ENCODE data around the gene EPHA2.

Gene EPHA2

DNA sequence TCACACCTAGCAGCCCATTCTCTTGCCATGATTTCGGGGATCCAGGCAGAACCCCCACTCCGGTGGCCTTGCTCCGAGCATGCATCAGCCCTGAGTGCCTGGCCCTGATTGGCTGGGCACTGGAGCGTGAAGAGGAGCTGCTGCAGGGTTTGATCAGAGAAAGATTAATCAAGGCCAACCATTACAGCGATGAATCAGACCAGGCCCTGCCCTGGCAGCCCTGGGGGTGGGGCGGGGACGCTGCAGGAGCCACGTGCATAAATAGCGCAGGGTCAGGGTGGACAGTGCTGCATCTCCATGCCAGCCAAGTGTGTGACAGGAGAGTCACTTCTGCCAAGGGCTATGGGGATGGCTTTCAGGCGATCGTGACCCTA, 79.0 kb downstream of the EPHA2 start:
- H2BK120ac ChIP-seq (ENCODE audit: insufficient read depth, low read length, poor library complexity): no peak overlapping the region
- no peak overlapping the region for H3K27ac ChIP-seq (ENCODE audit: low read depth, low read length)
- no peak for DNase-seq
- H3K18ac ChIP-seq (ENCODE audit: low read length): no peak overlapping the region
- H3K9me3 ChIP-seq (ENCODE audit: insufficient read depth, low read depth, low read length): no peaks in the 10 kb centered on the region
- H3K79me1 ChIP-seq (ENCODE audit: low read length): peaks cover 1% of the 10 kb centered on the region
- H3K23ac ChIP-seq (ENCODE audit: low read length): no peak overlapping the region
- no peak overlapping the region for H2BK12ac ChIP-seq (ENCODE audit: low read length)
- H3K36me3 ChIP-seq (ENCODE audit: control insufficient read depth in 1 of 2, insufficient read depth in 2 of 2, low read length in 2 of 2): no peaks in the 10 kb centered on the region
- no peak overlapping the region for H3K4ac ChIP-seq (ENCODE audit: low read depth, low read length)
- no peak overlapping the region for H2AK5ac ChIP-seq (ENCODE audit: low read length)
- no peak overlapping the region for H3K9ac ChIP-seq (ENCODE audit: low read length)
- H4K12ac ChIP-seq (ENCODE audit: low read depth, low read length): no peak overlapping the region
- H3K27me3 ChIP-seq (ENCODE audit: insufficient read depth, low read length): peaks cover 14% of the 10 kb centered on the region
- H2BK5ac ChIP-seq (ENCODE audit: low read depth, low read length, poor library complexity): no peak overlapping the region
- peaks cover 9 to 11% of the 10 kb centered on the region in 2 experiments for H3K4me1 ChIP-seq (ENCODE audit: control insufficient read depth in 1 of 2, insufficient read depth in 2 of 2, low read length in 2 of 2)
- H4K91ac ChIP-seq (ENCODE audit: low read depth, low read length): no peak overlapping the region
- no peak overlapping the region for H3K14ac ChIP-seq (ENCODE audit: low read length)
- H4K8ac ChIP-seq (ENCODE audit: low read depth, low read length): no peak overlapping the region
- H3K79me2 ChIP-seq (ENCODE audit: control insufficient read depth, insufficient read depth, low read length, poor library complexity): no peaks in the 10 kb centered on the region
- H2AFZ ChIP-seq (ENCODE audit: insufficient read depth, low read length, poor library complexity): no peak overlapping the region
- H3K4me3 ChIP-seq (ENCODE audit: low read depth, low read length): no peak overlapping the region
- no CpG with 5 or more reads among the region's 11 CpGs for WGBS (ENCODE audit: extremely low coverage, insufficient coverage, insufficient read length)
- no peak overlapping the region for H3K4me2 ChIP-seq (ENCODE audit: low read length)

DNA sequence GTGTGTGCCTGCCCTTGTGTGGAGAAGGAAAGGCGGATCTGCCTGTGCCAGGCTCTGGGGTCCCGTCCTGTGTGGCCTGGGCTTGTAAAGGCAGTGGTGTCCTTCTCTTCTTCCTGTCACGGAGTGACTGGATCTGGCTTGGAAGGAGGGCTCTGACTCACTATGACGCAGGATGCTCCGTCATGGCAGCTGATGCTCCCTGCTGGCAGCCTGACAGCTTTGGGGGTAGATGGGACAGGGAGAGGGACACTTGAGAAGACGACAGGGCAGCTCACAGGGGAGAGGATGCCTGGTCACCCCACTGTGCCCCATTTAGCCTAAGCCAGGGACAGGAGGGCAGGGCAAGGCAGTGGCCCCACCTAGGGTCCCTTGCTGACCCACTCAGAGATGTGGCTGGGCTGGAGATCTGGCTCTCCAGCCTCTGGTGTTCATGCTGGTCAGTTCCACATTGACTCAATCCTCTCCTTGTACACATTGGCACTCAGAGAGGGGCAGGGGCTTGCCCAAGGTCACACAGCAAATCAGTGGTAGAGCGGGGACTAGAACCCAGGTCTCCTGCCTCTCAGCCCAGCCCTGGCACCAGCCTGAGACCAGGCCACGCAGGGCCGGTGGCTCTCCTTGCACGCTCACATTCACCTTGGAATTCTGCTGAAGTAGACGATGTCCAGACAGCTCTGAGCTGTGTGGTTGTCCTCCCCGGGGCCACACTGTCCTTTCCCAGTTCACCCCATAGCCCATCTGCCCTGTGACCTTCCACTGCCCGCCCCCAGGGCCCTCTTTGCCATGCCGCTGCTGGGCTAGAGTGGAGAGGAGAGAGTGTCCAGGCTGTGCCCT, 79.6 kb downstream of the EPHA2 start:
- Histone ChIP-seq H3K23ac (ENCODE audit: low read length) (no peak overlapping the region), H3K18ac (ENCODE audit: low read length) (no peak overlapping the region), H2AK5ac (ENCODE audit: low read length) (no peak overlapping the region), H3K79me1 (ENCODE audit: low read length) (peaks cover 1% of the 10 kb centered on the region), H3K4me1 (ENCODE audit: control insufficient read depth in 1 of 2, insufficient read depth in 2 of 2, low read length in 2 of 2) (peaks cover 9 to 11% of the 10 kb centered on the region in 2 experiments), H2AFZ (ENCODE audit: insufficient read depth, low read length, poor library complexity) (no peak overlapping the region), H3K27ac (ENCODE audit: low read depth, low read length) (no peak overlapping the region), H4K91ac (ENCODE audit: low read depth, low read length) (no peak overlapping the region), H4K8ac (ENCODE audit: low read depth, low read length) (no peak overlapping the region), H3K4me2 (ENCODE audit: low read length) (no peak overlapping the region), H2BK5ac (ENCODE audit: low read depth, low read length, poor library complexity) (no peak overlapping the region), H3K79me2 (ENCODE audit: control insufficient read depth, insufficient read depth, low read length, poor library complexity) (no peaks in the 10 kb centered on the region), H3K14ac (ENCODE audit: low read length) (no peak overlapping the region), H2BK120ac (ENCODE audit: insufficient read depth, low read length, poor library complexity) (no peak overlapping the region), H3K36me3 (ENCODE audit: control insufficient read depth in 1 of 2, insufficient read depth in 2 of 2, low read length in 2 of 2) (no peaks in the 10 kb centered on the region), H3K4ac (ENCODE audit: low read depth, low read length) (no peak overlapping the region), H3K4me3 (ENCODE audit: low read depth, low read length) (no peak overlapping the region), H3K27me3 (ENCODE audit: insufficient read depth, low read length) (peaks cover 14% of the 10 kb centered on the region), H3K9ac (ENCODE audit: low read length) (no peak overlapping the region), H3K9me3 (ENCODE audit: insufficient read depth, low read depth, low read length) (no peaks in the 10 kb centered on the region), H4K12ac (ENCODE audit: low read depth, low read length) (no peak overlapping the region), H2BK12ac (ENCODE audit: low read length) (no peak overlapping the region)
- WGBS (ENCODE audit: extremely low coverage, insufficient coverage, insufficient read length): no CpG with 5 or more reads among the region's 14 CpGs
- DNase-seq: peak; percentile 17 to 24

DNA sequence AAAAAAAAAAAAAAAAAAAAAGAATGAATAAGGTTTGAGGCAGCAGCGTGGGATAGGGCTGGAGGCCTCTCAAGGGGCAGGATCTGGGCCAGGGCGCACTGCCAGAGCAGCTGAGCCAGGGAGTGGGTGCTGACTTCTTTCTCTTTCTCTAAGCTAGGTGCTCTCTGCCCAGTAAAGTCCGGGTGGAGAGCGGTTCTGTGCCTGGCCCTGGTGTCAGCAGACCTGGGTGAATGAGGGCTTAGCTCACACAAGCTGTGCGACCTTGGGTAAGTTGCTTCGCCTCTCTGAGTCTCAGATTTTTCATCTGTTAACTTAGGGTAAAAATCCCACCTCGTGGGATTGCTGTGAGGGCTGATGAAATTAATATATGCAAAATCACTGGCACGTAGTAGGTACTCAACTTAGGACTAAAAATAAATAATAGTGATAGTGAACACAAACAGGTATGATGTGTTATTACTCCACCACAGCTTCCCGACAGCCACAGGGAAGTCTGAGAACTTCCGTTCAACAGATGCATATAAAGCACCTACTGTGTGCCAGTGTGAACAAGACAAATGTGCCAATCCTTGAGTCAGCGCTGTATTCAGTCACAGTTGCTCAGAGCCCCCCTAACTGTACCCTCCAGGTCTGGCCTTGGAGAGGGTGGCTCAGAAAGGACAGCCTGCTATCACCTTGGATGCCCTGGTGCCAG, 80.4 kb downstream of the EPHA2 start:
- Histone ChIP-seq H3K79me1 (ENCODE audit: low read length) (peaks cover 1% of the 10 kb centered on the region), H3K36me3 (ENCODE audit: control insufficient read depth in 1 of 2, insufficient read depth in 2 of 2, low read length in 2 of 2) (no peaks in the 10 kb centered on the region), H2AFZ (ENCODE audit: insufficient read depth, low read length, poor library complexity) (no peak overlapping the region), H3K14ac (ENCODE audit: low read length) (no peak overlapping the region), H2AK5ac (ENCODE audit: low read length) (no peak overlapping the region), H3K4me2 (ENCODE audit: low read length) (no peak overlapping the region), H2BK5ac (ENCODE audit: low read depth, low read length, poor library complexity) (no peak overlapping the region), H3K4me1 (ENCODE audit: control insufficient read depth in 1 of 2, insufficient read depth in 2 of 2, low read length in 2 of 2) (peaks cover 9 to 11% of the 10 kb centered on the region in 2 experiments), H3K27ac (ENCODE audit: low read depth, low read length) (no peak overlapping the region), H2BK120ac (ENCODE audit: insufficient read depth, low read length, poor library complexity) (no peak overlapping the region), H3K4me3 (ENCODE audit: low read depth, low read length) (no peak overlapping the region), H4K12ac (ENCODE audit: low read depth, low read length) (no peak overlapping the region), H4K91ac (ENCODE audit: low read depth, low read length) (no peak overlapping the region), H2BK12ac (ENCODE audit: low read length) (no peak overlapping the region), H3K23ac (ENCODE audit: low read length) (no peak overlapping the region), H3K27me3 (ENCODE audit: insufficient read depth, low read length) (peaks cover 14% of the 10 kb centered on the region), H3K9me3 (ENCODE audit: insufficient read depth, low read depth, low read length) (no peaks in the 10 kb centered on the region), H3K18ac (ENCODE audit: low read length) (no peak overlapping the region), H4K8ac (ENCODE audit: low read depth, low read length) (no peak overlapping the region), H3K79me2 (ENCODE audit: control insufficient read depth, insufficient read depth, low read length, poor library complexity) (no peaks in the 10 kb centered on the region), H3K9ac (ENCODE audit: low read length) (no peak overlapping the region), H3K4ac (ENCODE audit: low read depth, low read length) (no peak overlapping the region)
- WGBS (ENCODE audit: extremely low coverage, insufficient coverage, insufficient read length): no CpG with 5 or more reads among the region's 11 CpGs
- no peak for DNase-seq

Data from trophoblast cell (in vitro differentiated cells and primary cell).